Endothelial cell of umbilical vein (primary cell): ENCODE results near the gene COX8A. TPM values are rescaled to one million over a fixed set of nuclear protein-coding genes. Genes with fewer than 3 reads are reported as not detected.

Experiments
- BruUV-seq: library from RNA; stranded (reverse); fragments of 400-500 nt; replicated peaks from 2 replicates; lab custom pipeline; 2021; lab: Mats Ljungman, UMichigan
- CTCF ChIA-PET: fragments of 300-600, 350-600 bp; sonication (Branson Sonifier 250); formaldehyde crosslinking; loops from one replicate; lab custom pipeline; 2021; ENCODE audit warnings: antibody characterized with exemption, inconsistent platforms; lab: Charles Lee
- POLR2A ChIA-PET: fragments of 300-600, 350-600 bp; sonication (Branson Sonifier 250); formaldehyde crosslinking; loops from one replicate; lab custom pipeline; 2021; ENCODE audit warnings: antibody characterized with exemption, inconsistent platforms; lab: Charles Lee
- DNase-seq: peaks from one replicate; pipeline ENCODE4 v3.0.0-alpha.2; 2011; ENCODE audit warnings: low read depth, low spot score
- FAIRE-seq: peaks from 2 replicates; lab custom pipeline; 2011; peaks lifted over from hg19 to GRCh38; lab: Jason Lieb, UNC
- H2AFZ ChIP-seq: 2 replicates; pipeline ENCODE4 v1.6.0; 2012; ENCODE audit warnings: low read depth, low read length, control low read depth, inconsistent platforms
- H3K27ac ChIP-seq: 2 replicates; pipeline ENCODE4 v1.5.1; 2011; ENCODE audit warnings: low read depth, mild to moderate bottlenecking, control low read depth, low read length, moderate library complexity; ENCODE audit not compliant: insufficient read depth
- H3K27me3 ChIP-seq, 2 experiments: 2 replicates each; pipeline versions ENCODE4 v1.6.0 to v1.6.1; 2011; ENCODE audit warnings: low read length in 2 of 2, mixed read lengths in 1 of 2; ENCODE audit not compliant: control insufficient read depth in 2 of 2, insufficient read depth in 2 of 2
- H3K36me3 ChIP-seq, 2 experiments: 2 replicates in 1 of 2; 3 replicates in 1 of 2; pipeline ENCODE4 v1.5.1; 2011; ENCODE audit warnings: low read length in 2 of 2, mild to moderate bottlenecking in 1 of 2, moderate library complexity in 1 of 2; ENCODE audit not compliant: control insufficient read depth in 2 of 2, insufficient read depth in 2 of 2; ENCODE audit errors: extremely low read depth in 1 of 2
- H3K4me1 ChIP-seq: 3 replicates; pipeline ENCODE4 v1.5.1; 2011; ENCODE audit warnings: mild to moderate bottlenecking, low read length; ENCODE audit not compliant: control insufficient read depth, insufficient read depth; ENCODE audit errors: extremely low read depth
- H3K4me2 ChIP-seq: 2 replicates; pipeline ENCODE4 v1.6.1; 2011; ENCODE audit warnings: low read length, control low read depth, mixed read lengths; ENCODE audit not compliant: insufficient read depth
- H3K4me3 ChIP-seq, 3 experiments: fragments of 200-600 bp in 1 of 3; sonication (generic), shearing (Covaris generic) in 1 of 3; replicated peaks in 1 of 3; 2 replicates each; pipeline ENCODE4 v1.5.1; 2011 to 2016; ENCODE audit warnings: control low read depth in 3 of 3, low read length in 3 of 3, mild to moderate bottlenecking in 2 of 3, inconsistent platforms in 1 of 3, low read depth in 1 of 3, moderate library complexity in 1 of 3; ENCODE audit not compliant: insufficient read depth in 1 of 3
- H3K79me2 ChIP-seq: 2 replicates; pipeline ENCODE4 v1.6.0; 2012; ENCODE audit warnings: low read length, inconsistent platforms; ENCODE audit not compliant: control insufficient read depth, insufficient read depth
- H3K9ac ChIP-seq: replicated peaks from 2 replicates; pipeline ENCODE3; 2011; ENCODE audit warnings: low read length, control low read depth; ENCODE audit not compliant: insufficient read depth; ENCODE audit errors: extremely low read depth
- H3K9me1 ChIP-seq: replicated peaks from 3 replicates; pipeline ENCODE4 v1.6.0; 2011; ENCODE audit warnings: mild to moderate bottlenecking, low read length; ENCODE audit not compliant: control insufficient read depth, insufficient read depth; ENCODE audit errors: extremely low read depth
- H3K9me3 ChIP-seq: replicated peaks from 2 replicates; pipeline ENCODE4 v1.5.1; 2012; ENCODE audit warnings: low read length, inconsistent platforms; ENCODE audit not compliant: control insufficient read depth, insufficient read depth
- H4K20me1 ChIP-seq: replicated peaks from 2 replicates; pipeline ENCODE3; 2011; ENCODE audit warnings: mild to moderate bottlenecking, low read length; ENCODE audit not compliant: control insufficient read depth, insufficient read depth; ENCODE audit errors: extremely low read depth
- CTCF ChIP-seq, 2 donors: IDR thresholded peaks; 1 replicate in 1 of 2; 2 replicates in 1 of 2; pipeline ENCODE4 v1.5.1; 2011; ENCODE audit warnings: low read length in 2 of 2, mild to moderate bottlenecking in 2 of 2, moderate library complexity in 2 of 2, control low read depth in 1 of 2, inconsistent platforms in 1 of 2, low read depth in 1 of 2; ENCODE audit not compliant: insufficient read depth in 1 of 2; ENCODE audit errors: extremely low read depth in 1 of 2
- EZH2 ChIP-seq: IDR thresholded peaks from 2 replicates; pipeline ENCODE4 v1.6.1; 2012; ENCODE audit warnings: borderline replicate concordance, low read depth, mild to moderate bottlenecking, moderate library complexity, low read length, inconsistent platforms; ENCODE audit not compliant: severe bottlenecking
- FOS ChIP-seq: IDR thresholded peaks from 2 replicates; pipeline ENCODE4 v1.6.1; 2011; ENCODE audit warnings: mild to moderate bottlenecking, low read length, moderate library complexity, borderline replicate concordance; ENCODE audit not compliant: insufficient read depth
- GATA2 ChIP-seq: IDR thresholded peaks from 2 replicates; pipeline ENCODE4 v1.7.0; 2011; ENCODE audit warnings: low read depth, mild to moderate bottlenecking, moderate library complexity, mixed read lengths, low read length; ENCODE audit not compliant: insufficient read length, insufficient read depth
- JUN ChIP-seq: IDR thresholded peaks from 2 replicates; pipeline ENCODE4 v1.6.1; 2011; ENCODE audit warnings: borderline replicate concordance, low read depth; ENCODE audit not compliant: insufficient read length, insufficient read depth
- MYC ChIP-seq: IDR thresholded peaks from one replicate; pipeline ENCODE4 v1.6.1; 2011; ENCODE audit warnings: mild to moderate bottlenecking, low read depth, low read length
- POLR2A ChIP-seq: IDR thresholded peaks from 2 replicates; pipeline ENCODE4 v1.6.1; 2012; ENCODE audit warnings: low read depth, mild to moderate bottlenecking, control low read depth, low read length
- POLR2AphosphoS5 ChIP-seq: IDR thresholded peaks from 2 replicates; pipeline ENCODE4 v1.6.1; 2012; ENCODE audit warnings: low read depth, mild to moderate bottlenecking, control low read depth, low read length, moderate library complexity; ENCODE audit not compliant: insufficient read depth
- dilution Hi-C: fragments of 300-500 bp; cut with MboI; formaldehyde crosslinking; loops from one replicate; pipeline ENCODE4 v1.15.0; 2019; ENCODE audit warnings: low sequenced_read_pairs; ENCODE audit not compliant: extremely low pct_ligation_motif_present
- intact Hi-C: fragments of 100-400 bp; cut with micrococcal nuclease; formaldehyde crosslinking; loops from one replicate; pipeline ENCODE4 v1.10.0; 2022
- polyA plus RNA-seq, 4 experiments: library from polyadenylated mRNA; depleted of rRNA in 3 of 4; stranded (reverse) in 3 of 4; unstranded in 1 of 4; fragments of >200 nt; gene quantifications; 2 replicates each; pipeline versions ENCODE4 v1.2.1 to v1.2.3, GENCODE V29; 2011 to 2012; ENCODE audit warnings: missing spikeins in 1 of 4
- total RNA-seq: library from RNA; stranded (reverse); gene quantifications from 2 replicates; pipeline ENCODE4 v1.2.3, GENCODE V29; 2021
- TF ChIP-seq, protein P1 (sequence below): IDR thresholded peaks from 2 replicates; pipeline ENCODE4 v1.6.1; 2011; ENCODE audit not compliant: insufficient read depth, insufficient read length

COX8A gene
- total and polyA plus RNA-seq, 2 donors (not counting 3 experiments of a cell fraction or from before 2014, with no cell fraction given), result 339 to 930 TPM

GRCh38 chr11:64003807-64004589, 29.6 kb downstream of the COX8A start:
- H2AFZ ChIP-seq, result no peak overlapping the region
- H3K4me1 ChIP-seq, result peaks cover 44% of the 10 kb centered on the region
- H3K4me3 ChIP-seq, result no peak overlapping the region
- POLR2A ChIA-PET, result no interaction called here
- no peak overlapping the region for H3K27ac ChIP-seq
- H3K79me2 ChIP-seq, result no peaks in the 10 kb centered on the region
- no peaks in the 10 kb centered on the region for H3K36me3 ChIP-seq
- no peak overlapping the region for H3K4me2 ChIP-seq
- no peak overlapping the region for H3K9ac ChIP-seq
- no peaks in the 10 kb centered on the region for H3K27me3 ChIP-seq
- no peaks in the 10 kb centered on the region for H3K9me3 ChIP-seq
- no peaks in the 10 kb centered on the region for H3K9me1 ChIP-seq
- dilution Hi-C loops, result no loop called here
- no TSS peak for BruUV-seq
- CTCF ChIA-PET, result interaction anchor here (4.9 kb wide), 1 partner anchor 147 kb away, joined by 162 read pairs; no protein-coding TSS in a partner anchor
- no peaks in the 10 kb centered on the region for H4K20me1 ChIP-seq
- TF ChIP-seq POLR2A, result no peak
- no peak for TF ChIP-seq GATA2
- TF ChIP-seq, protein P1, sequence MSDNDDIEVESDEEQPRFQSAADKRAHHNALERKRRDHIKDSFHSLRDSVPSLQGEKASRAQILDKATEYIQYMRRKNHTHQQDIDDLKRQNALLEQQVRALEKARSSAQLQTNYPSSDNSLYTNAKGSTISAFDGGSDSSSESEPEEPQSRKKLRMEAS, result no peak
- no peak for TF ChIP-seq EZH2
- intact Hi-C loops, result no loop called here
- peak; percentile 44 for DNase-seq
- FAIRE-seq, result peak; percentile 38

GRCh38 chr11:64004590-64004984, 30.2 kb downstream of the COX8A start:
- POLR2A ChIA-PET, result no interaction called here
- no peak overlapping the region for H3K4me3 ChIP-seq
- H3K27ac ChIP-seq, result no peak overlapping the region
- intact Hi-C loops (no loop called here), dilution Hi-C loops (no loop called here)
- no peaks in the 10 kb centered on the region for H3K27me3 ChIP-seq
- H3K4me1 ChIP-seq, result peaks cover 43% of the 10 kb centered on the region
- no peak overlapping the region for H2AFZ ChIP-seq
- no peaks in the 10 kb centered on the region for H3K9me3 ChIP-seq
- no peak overlapping the region for H3K4me2 ChIP-seq
- FAIRE-seq (no peak), DNase-seq (no peak)
- BruUV-seq, result no TSS peak
- H3K36me3 ChIP-seq, result no peaks in the 10 kb centered on the region
- TF ChIP-seq POLR2A (no peak), MYC (no peak), FOS (peak; percentile 41), POLR2AphosphoS5 (no peak), GATA2 (no peak), CTCF (IDR thresholded peaks at IDR 0.05; ENCODE audit: extremely low read depth in 1 of 2, insufficient read depth in 1 of 2, low read depth in 1 of 2, low read length in 2 of 2) (no peak), EZH2 (no peak), JUN (no peak)
- TF ChIP-seq, protein P1, result no peak
- H3K79me2 ChIP-seq, result no peaks in the 10 kb centered on the region
- no peak overlapping the region for H3K9ac ChIP-seq
- no peaks in the 10 kb centered on the region for H3K9me1 ChIP-seq
- no peaks in the 10 kb centered on the region for H4K20me1 ChIP-seq
- CTCF ChIA-PET, result no interaction called here
